ENCODE data around the gene BCAP31.

GRCh38 chrX:153767674-153768055 is 43.5 kb upstream of the BCAP31 start:
- no peak for TF ChIP-seq POLR2A (IDR thresholded peaks at IDR 0.05; ENCODE audit: low read depth, low read length)
- no peak for TF ChIP-seq POLR2AphosphoS5 (IDR thresholded peaks at IDR 0.05; ENCODE audit: low read depth, low read length)
- no peak for TF ChIP-seq TAF1 (IDR thresholded peaks at IDR 0.05; ENCODE audit: borderline replicate concordance, low read depth, low read length)
